Heart right ventricle (tissue), 16 donors: ENCODE results near the gene SYNE3. TPM values are rescaled to one million over a fixed set of nuclear protein-coding genes. Genes with fewer than 3 reads are reported as not detected.

Source experiments
- ATAC-seq, 8 donors: fragments of 200-7000 bp; cut with Tn5 transposase; one replicate each; pipeline ENCODE4 v1.9.1; 2020; ENCODE audit warnings: mild to moderate bottlenecking in 8 of 8, moderate library complexity in 8 of 8, moderate number of reproducible peaks in 1 of 8
- DNase-seq, 2 donors: peaks; one replicate each; pipeline ENCODE4 v3.0.0-alpha.2; 2020
- H3K27ac ChIP-seq, 10 donors: fragments of 200-600 bp; sonication (generic) in 2 of 10; one replicate each; pipeline versions ENCODE4 v1.5.0 to v1.8.0; 2020 to 2022; ENCODE audit warnings: mild to moderate bottlenecking in 3 of 10
- H3K27me3 ChIP-seq, 7 donors: fragments of 200-600 bp; one replicate each; pipeline ENCODE4 v1.8.0; 2021 to 2022; ENCODE audit warnings: mild to moderate bottlenecking in 2 of 7
- H3K36me3 ChIP-seq, 9 donors: fragments of 200-600 bp; sonication (generic) in 1 of 9; one replicate each; pipeline versions ENCODE4 v1.5.0 to v1.8.0; 2020 to 2022; ENCODE audit warnings: mild to moderate bottlenecking in 2 of 9
- H3K4me1 ChIP-seq, 9 donors: fragments of 200-600 bp; sonication (generic) in 1 of 9; one replicate each; pipeline versions ENCODE4 v1.5.0 to v1.8.0; 2020 to 2022; ENCODE audit warnings: mild to moderate bottlenecking in 4 of 9
- H3K4me3 ChIP-seq, 10 donors: fragments of 200-600 bp; sonication (generic) in 2 of 10; one replicate each; pipeline versions ENCODE4 v1.5.0 to v1.8.0; 2020 to 2022; ENCODE audit warnings: mild to moderate bottlenecking in 7 of 10, moderate library complexity in 2 of 10
- H3K9me3 ChIP-seq, 11 donors: fragments of 200-600 bp in 10 of 11; sonication (generic) in 2 of 11; one replicate each; pipeline versions ENCODE4 v1.5.0 to v1.8.0; 2013 to 2022; ENCODE audit warnings: mild to moderate bottlenecking in 2 of 11, control low read depth in 1 of 11, moderate library complexity in 1 of 11
- CTCF ChIP-seq, 9 donors: fragments of 200-600 bp; sonication (generic) in 2 of 9; IDR thresholded peaks; one replicate each; pipeline versions ENCODE4 v1.5.0 to v1.8.0; 2021 to 2022; ENCODE audit warnings: antibody characterized with exemption in 9 of 9, mild to moderate bottlenecking in 5 of 9, moderate library complexity in 1 of 9
- WGBS, 2 donors: extraction: QIAGEN DNeasy Blood & Tissue Kit; methylation state at CpG; one replicate each; pipeline ENCODE4 v1.1.7; 2013; ENCODE audit warnings: inconsistent platforms in 1 of 2; 5-methylcytosine and 5-hydroxymethylcytosine counted together
- intact Hi-C, 10 donors: fragments of 100-400 bp; cut with DNase I; formaldehyde crosslinking; loops; one replicate each; pipeline versions ENCODE4 v1.11.1 to v1.14.2; 2022
- polyA plus RNA-seq, 2 donors: library from polyadenylated mRNA; stranded (reverse); fragments of 200-250 nt; gene quantifications; one replicate each; pipeline ENCODE4 v1.2.3, GENCODE V29; 2013
- total RNA-seq, 10 donors: library from RNA; stranded (reverse); fragmentation: NEBNext Ultra II Directional in 3 of 10; extraction: Animal tissue kit (Norgen Biotek cat#: 25700) in 3 of 10; gene quantifications; one replicate each; pipeline versions ENCODE4 v1.2.1 to v1.2.4, GENCODE V29; 2021 to 2023
- donor health status: Arrhythmogenic right ventricular cardiomyopathy.
- donor health status: ischemic (EF 13 %, LVEDD 7.1; RV severe dilation, severe dysfunction).
- donor health status: healthy with polysubstance abuse.
- donor health status: DM: no; HTN: yes; CAD: no.
- donor health status: DM: no; HTN: no; CAD: no.
- donor health status: ischemic (EF 25% LVEDD 6.9; RV normal size, moderate dysfunction).
- donor health status: ischemic (EF 25% LVEDD 5.7; RV mildly dilated, moderate dysfunction).
- donor health status: healthy.
- donor health status: DM: yes; HTN: yes; CAD: no.
- donor health status: Ischemic cardiomyopathy.
- donor health status: ischemic (EF 35%, LVEDD 5.7; RV mildly dilated, moderate dysfunction).
- donor health status: nonischemic (EF 11% LVEDD 7.7; RV severe dilation, severe dysfunction).
- donor health status: DM: yes; HTN: yes; CAD: no.
- donor health status: PGD.
- donor health status: ischemic (EF 29% LVEDD 5.4; RV normal size, mild dysfunction).
- donor health status: nonischemic (EF 23%, LVEDD 6.1; RV moderate dilation, normal function).

The SYNE3 gene
- total and polyA plus RNA-seq, 12 donors = 1.5 to 15.4 (median 8.8) TPM

- 78 to 80% methylated on average over 14 of the region's 14 CpGs for WGBS, 2 donors
- intact Hi-C loops = no loop called here
- Histone ChIP-seq H3K27ac (peak overlapping the region in 8 of 10 donors; percentile 0 to 76 (median 54)), H3K27me3 (no peaks in the 10 kb centered on the region), H3K9me3 (no peaks in the 10 kb centered on the region), H3K4me3 (no peak overlapping the region), H3K4me1 (peaks cover 20 to 94% (median 70%) of the 10 kb centered on the region in 9 donors), H3K36me3 (peaks cover 0 to 8% (median 0%) of the 10 kb centered on the region in 9 donors)
- DNase-seq (no peak), ATAC-seq (peak in 2 of 8 donors; percentile 15 to 50)
- no peak for TF ChIP-seq CTCF (IDR thresholded peaks at IDR 0.05)
These were observed 15.6 kb downstream of the SYNE3 start for GRCh38 chr14:95500772-95501401.

GRCh38 chr14:95500201-95500681, 16.2 kb downstream of the SYNE3 start:
- Histone ChIP-seq H3K4me3 (no peak overlapping the region), H3K27me3 (no peaks in the 10 kb centered on the region), H3K4me1 (peaks cover 20 to 96% (median 74%) of the 10 kb centered on the region in 9 donors), H3K9me3 (no peaks in the 10 kb centered on the region), H3K27ac (peak overlapping the region in 8 of 10 donors; percentile 0 to 76 (median 54)), H3K36me3 (peaks cover 0 to 8% (median 0%) of the 10 kb centered on the region in 9 donors)
- WGBS, 2 donors = 51 to 57% methylated on average over 14 of the region's 14 CpGs
- DNase-seq (no peak), ATAC-seq (peak in 5 of 8 donors; percentile 12 to 60 (median 28))
- no peak for TF ChIP-seq CTCF (IDR thresholded peaks at IDR 0.05)
- intact Hi-C loops = no loop called here

- no peak overlapping the region for H3K4me3 ChIP-seq
- WGBS, 2 donors = 39 to 41% methylated on average over 1 of the region's 1 CpG
- DNase-seq (no peak), ATAC-seq (no peak)
- TF ChIP-seq CTCF (IDR thresholded peaks at IDR 0.05) = no peak
- H3K27me3 ChIP-seq = no peaks in the 10 kb centered on the region
- H3K4me1 ChIP-seq = peaks cover 13 to 96% (median 66%) of the 10 kb centered on the region in 9 donors
- H3K9me3 ChIP-seq = no peaks in the 10 kb centered on the region
- H3K36me3 ChIP-seq = peaks cover 0 to 8% (median 0%) of the 10 kb centered on the region in 9 donors
- peak overlapping the region in 6 of 10 donors; percentile 23 to 76 (median 57) for H3K27ac ChIP-seq
- intact Hi-C loops = no loop called here
These were observed 17.1 kb downstream of the SYNE3 start for GRCh38 chr14:95499354-95499750.

GRCh38 chr14:95498622-95499353, 17.7 kb downstream of the SYNE3 start:
- DNase-seq (no peak), ATAC-seq (peak in 4 of 8 donors; percentile 24 to 51 (median 38))
- intact Hi-C loops = no loop called here
- Histone ChIP-seq H3K27ac (peak overlapping the region in 4 of 10 donors; percentile 23 to 76 (median 58)), H3K4me1 (peaks cover 13 to 94% (median 62%) of the 10 kb centered on the region in 9 donors), H3K9me3 (no peaks in the 10 kb centered on the region), H3K4me3 (no peak overlapping the region), H3K36me3 (peaks cover 0 to 8% (median 0%) of the 10 kb centered on the region in 9 donors), H3K27me3 (no peaks in the 10 kb centered on the region)
- no peak for TF ChIP-seq CTCF (IDR thresholded peaks at IDR 0.05)
- WGBS, 2 donors = 63 to 71% methylated on average over 9 of the region's 9 CpGs
